H1 (cell line): ENCODE results near the gene DNAJB11. TPM values are rescaled to one million over a fixed set of nuclear protein-coding genes. Genes with fewer than 3 reads are reported as not detected.

Source experiments
- CTCF ChIA-PET: fragments of 300-600 bp; sonication (Branson Sonifier 250); formaldehyde crosslinking; loops from one replicate; lab custom pipeline; 2021; ENCODE audit not compliant: partially characterized antibody; lab: Charles Lee
- POLR2A ChIA-PET: fragments of 300-600 bp; sonication (Branson Sonifier 250); formaldehyde crosslinking; loops from one replicate; lab custom pipeline; 2021; ENCODE audit warnings: inconsistent platforms; ENCODE audit not compliant: partially characterized antibody; lab: Charles Lee
- DNase-seq, 2 experiments: peaks; one replicate each; pipeline versions ENCODE4 v3.0.0 to v3.0.0-alpha.2; 2010 to 2022; ENCODE audit warnings: low spot score in 2 of 2, low read depth in 1 of 2, mixed read lengths in 1 of 2
- FAIRE-seq: peaks from 2 replicates; lab custom pipeline; 2011; peaks lifted over from hg19 to GRCh38; lab: Jason Lieb, UNC
- H2AFZ ChIP-seq: 2 replicates; pipeline ENCODE4 v1.8.1; 2012; ENCODE audit warnings: low read length, inconsistent platforms
- H2AK5ac ChIP-seq: 2 replicates; pipeline ENCODE4 v1.6.1; 2013; ENCODE audit warnings: low read depth, low read length
- H2BK120ac ChIP-seq: replicated peaks from 2 replicates; pipeline ENCODE3; 2013; ENCODE audit warnings: low read depth, low read length, inconsistent platforms
- H2BK12ac ChIP-seq: 2 replicates; pipeline ENCODE4 v1.6.1; 2013; ENCODE audit warnings: low read depth, low read length
- H2BK15ac ChIP-seq: 2 replicates; pipeline ENCODE4 v1.6.1; 2013; ENCODE audit warnings: low read length
- H2BK20ac ChIP-seq: 2 replicates; pipeline ENCODE4 v1.6.1; 2013; ENCODE audit warnings: low read length
- H2BK5ac ChIP-seq: 2 replicates; pipeline ENCODE4 v1.6.1; 2013; ENCODE audit warnings: low read depth, low read length
- H3K14ac ChIP-seq: 2 replicates; pipeline ENCODE4 v1.6.1; 2013; ENCODE audit warnings: inconsistent platforms; ENCODE audit not compliant: insufficient read length
- H3K18ac ChIP-seq: 2 replicates; pipeline ENCODE4 v1.6.1; 2013; ENCODE audit warnings: low read length; ENCODE audit errors: extremely low read depth
- H3K23ac ChIP-seq: 2 replicates; pipeline ENCODE4 v1.6.1; 2013; ENCODE audit warnings: inconsistent platforms; ENCODE audit not compliant: insufficient read length
- H3K23me2 ChIP-seq: 2 replicates; pipeline ENCODE4 v1.6.1; 2013; ENCODE audit warnings: low read depth, low read length
- H3K27ac ChIP-seq: 2 replicates; pipeline ENCODE4 v1.6.1; 2011; ENCODE audit warnings: low read depth, low read length, inconsistent platforms
- H3K27me3 ChIP-seq, 4 experiments: replicated peaks in 1 of 4; 1 replicate in 1 of 4; 2 replicates in 3 of 4; pipeline versions ENCODE4 v1.6.1 to v1.8.1; 2011 to 2013; ENCODE audit warnings: low read length in 3 of 4, mild to moderate bottlenecking in 3 of 4, inconsistent platforms in 2 of 4, mixed read lengths in 2 of 4, moderate library complexity in 1 of 4; ENCODE audit not compliant: control insufficient read depth in 3 of 4, insufficient read depth in 3 of 4; ENCODE audit errors: extremely low read depth in 1 of 4
- H3K36me3 ChIP-seq, 4 experiments: 2 replicates each; pipeline versions ENCODE4 v1.6.1 to v1.8.1; 2011 to 2013; ENCODE audit warnings: mild to moderate bottlenecking in 4 of 4, low read length in 3 of 4, moderate library complexity in 2 of 4, control low read depth in 1 of 4, inconsistent platforms in 1 of 4; ENCODE audit not compliant: insufficient read depth in 4 of 4, control insufficient read depth in 2 of 4
- H3K4ac ChIP-seq: replicated peaks from 2 replicates; pipeline ENCODE3; 2013; ENCODE audit warnings: low read length, low read depth, mixed read lengths, inconsistent platforms; ENCODE audit not compliant: insufficient read length
- H3K4me1 ChIP-seq, 4 experiments: replicated peaks in 1 of 4; 1 replicate in 1 of 4; 2 replicates in 3 of 4; pipeline versions ENCODE4 v1.6.1 to v1.8.1; 2011 to 2013; ENCODE audit warnings: low read length in 3 of 4, inconsistent platforms in 2 of 4, mixed read lengths in 1 of 4; ENCODE audit not compliant: insufficient read depth in 4 of 4, control insufficient read depth in 3 of 4
- H3K4me2 ChIP-seq, 2 experiments: 2 replicates each; pipeline versions ENCODE4 v1.6.1 to v1.8.1; 2011 to 2013; ENCODE audit warnings: low read depth in 2 of 2, low read length in 2 of 2, control low read depth in 1 of 2, inconsistent platforms in 1 of 2, mild to moderate bottlenecking in 1 of 2; ENCODE audit not compliant: insufficient read depth in 1 of 2
- H3K4me3 ChIP-seq, 4 experiments: fragments of 200-600, 300-600 bp in 1 of 4; sonication (generic), shearing (Covaris generic), sonication (Bioruptor Twin) in 1 of 4; 2 replicates each; pipeline versions ENCODE4 v1.5.1 to v1.8.1; 2011 to 2016; ENCODE audit warnings: low read length in 4 of 4, low read depth in 3 of 4, control low read depth in 2 of 4, inconsistent platforms in 2 of 4, mild to moderate bottlenecking in 2 of 4, mixed read lengths in 1 of 4, moderate library complexity in 1 of 4; ENCODE audit not compliant: insufficient read depth in 2 of 4; ENCODE audit errors: extremely low read depth in 1 of 4
- H3K56ac ChIP-seq: replicated peaks from 2 replicates; pipeline ENCODE3; 2013; ENCODE audit warnings: low read depth, mild to moderate bottlenecking, mixed read lengths, low read length, inconsistent platforms; ENCODE audit not compliant: insufficient read length
- H3K79me1 ChIP-seq: 2 replicates; pipeline ENCODE4 v1.6.1; 2013; ENCODE audit warnings: low read depth, low read length, control low read depth
- H3K79me2 ChIP-seq, 2 experiments: 2 replicates each; pipeline versions ENCODE4 v1.6.1 to v1.8.1; 2012 to 2013; ENCODE audit warnings: low read length in 2 of 2, mild to moderate bottlenecking in 2 of 2, inconsistent platforms in 1 of 2; ENCODE audit not compliant: insufficient read depth in 2 of 2, control insufficient read depth in 1 of 2
- H3K9ac ChIP-seq, 4 experiments: replicated peaks in 1 of 4; 1 replicate in 1 of 4; 2 replicates in 3 of 4; pipeline versions ENCODE4 v1.6.1 to v1.8.1; 2011 to 2013; ENCODE audit warnings: low read depth in 3 of 4, low read length in 3 of 4, control low read depth in 2 of 4, mild to moderate bottlenecking in 2 of 4, moderate library complexity in 2 of 4, inconsistent platforms in 1 of 4; ENCODE audit errors: extremely low read depth in 1 of 4
- H3K9me3 ChIP-seq, 2 experiments: 2 replicates each; pipeline versions ENCODE4 v1.6.1 to v1.8.1; 2012 to 2013; ENCODE audit warnings: mild to moderate bottlenecking in 2 of 2, moderate library complexity in 2 of 2, control low read depth in 1 of 2, inconsistent platforms in 1 of 2, low read depth in 1 of 2, low read length in 1 of 2, mixed read lengths in 1 of 2; ENCODE audit not compliant: insufficient read depth in 2 of 2
- H4K20me1 ChIP-seq, 2 experiments: replicated peaks in 1 of 2; 2 replicates each; pipeline versions ENCODE3 to v1.8.1; 2011 to 2013; ENCODE audit warnings: inconsistent platforms in 2 of 2, low read length in 2 of 2, mild to moderate bottlenecking in 1 of 2; ENCODE audit not compliant: insufficient read depth in 2 of 2, control insufficient read depth in 1 of 2
- H4K5ac ChIP-seq: 2 replicates; pipeline ENCODE4 v1.6.1; 2013; ENCODE audit warnings: low read length, low read depth, mixed read lengths, inconsistent platforms; ENCODE audit not compliant: insufficient read length
- H4K8ac ChIP-seq: 2 replicates; pipeline ENCODE4 v1.8.0; 2013; ENCODE audit warnings: mild to moderate bottlenecking, moderate library complexity, low read length, inconsistent platforms; ENCODE audit not compliant: insufficient read depth; ENCODE audit errors: extremely low read depth
- H4K91ac ChIP-seq: replicated peaks from 2 replicates; pipeline ENCODE3; 2013; ENCODE audit warnings: low read length, mixed read lengths, inconsistent platforms; ENCODE audit not compliant: insufficient read length
- GTF2F1 ChIP-seq: IDR thresholded peaks from 2 replicates; pipeline ENCODE4 v1.6.1; 2012; ENCODE audit warnings: low read depth, low read length, improper control_type of control experiment, borderline replicate concordance
- POLR2AphosphoS5 ChIP-seq: IDR thresholded peaks from 2 replicates; pipeline ENCODE4 v1.6.1; 2011; ENCODE audit warnings: low read depth, low read length
- SAP30 ChIP-seq: fragments of 300-600 bp; sonication (generic); IDR thresholded peaks from 2 replicates; pipeline ENCODE4 v1.7.1; 2012; ENCODE audit warnings: low read length, moderate library complexity, mild to moderate bottlenecking, inconsistent platforms; ENCODE audit not compliant: insufficient read depth, insufficient replicate concordance
- WGBS, 2 experiments: shearing (Covaris generic) in 1 of 2; methylation state at CpG; one replicate each; pipeline versions ENCODE4 v1.1.6 to v1.1.7; 2013 to 2015; ENCODE audit warnings: low lambda C conversion rate in 2 of 2, mixed read lengths in 2 of 2, inconsistent platforms in 1 of 2, low coverage in 1 of 2, missing lambda C conversion rate in 1 of 2; ENCODE audit not compliant: insufficient replicate concordance in 2 of 2, insufficient coverage in 1 of 2, insufficient read length in 1 of 2; ENCODE audit errors: extremely low coverage in 1 of 2, missing lambda C conversion rate in 1 of 2; 5-methylcytosine and 5-hydroxymethylcytosine counted together
- polyA plus RNA-seq, 7 experiments: library from polyadenylated mRNA; depleted of rRNA in 3 of 7; stranded (reverse) in 5 of 7; unstranded in 2 of 7; fragments of >200 nt in 5 of 7; fragments of 200-250 nt in 2 of 7; gene quantifications; 1 replicate in 5 of 7; 2 replicates in 1 of 7; 4 replicates in 1 of 7; pipeline versions ENCODE4 v1.2.1 to v1.2.3, GENCODE V29; 2011 to 2013; ENCODE audit warnings: missing spikeins in 2 of 7, mixed read lengths in 2 of 7
- total RNA-seq: library from RNA; stranded (reverse); fragmentation: NEBNext Ultra II Directional; extraction: Animal tissue kit (Norgen Biotek cat#: 25700); gene quantifications from 2 replicates; pipeline ENCODE4 v1.2.1, GENCODE V29; 2021
- TF ChIP-seq, protein P1 (sequence below): IDR thresholded peaks from 2 replicates; pipeline ENCODE4 v1.6.1; 2011; ENCODE audit warnings: low read depth, mild to moderate bottlenecking, low read length; ENCODE audit not compliant: insufficient read depth
- TF ChIP-seq, protein P2 (sequence below): IDR thresholded peaks from 2 replicates; pipeline ENCODE4 v1.6.1; 2011; ENCODE audit warnings: low read length, improper control_type of control experiment

Gene DNAJB11
- total and polyA plus RNA-seq, 2 of the 8 experiments (the other 6 are each of a cell fraction or from before 2014, with no cell fraction given), result 14.6 to 63.9 TPM

DNA sequence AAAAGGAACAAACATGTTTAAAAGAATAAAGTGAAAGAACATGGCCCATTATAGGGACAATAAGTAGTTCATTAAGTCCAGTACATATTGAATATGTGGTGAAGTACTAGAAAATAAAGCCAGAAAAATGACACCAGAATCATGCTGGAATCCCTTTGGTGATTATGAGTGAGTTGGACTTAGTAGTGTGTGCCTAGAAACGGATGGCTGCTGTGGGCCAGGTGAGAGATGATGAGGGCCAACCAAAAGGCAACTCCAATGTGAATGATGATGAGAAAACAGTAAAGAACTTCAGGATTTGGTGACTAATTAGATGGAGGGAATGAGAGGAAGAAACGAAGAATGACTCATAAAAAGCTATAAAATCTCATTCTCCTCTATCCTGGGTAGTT, 29.7 kb upstream of the DNAJB11 start:
- Histone ChIP-seq H2BK5ac (no peak overlapping the region), H3K4me3 (no peak overlapping the region), H3K79me2 (no peaks in the 10 kb centered on the region), H3K23ac (no peak overlapping the region), H3K4me2 (no peak overlapping the region), H4K5ac (no peak overlapping the region), H4K20me1 (no peaks in the 10 kb centered on the region), H3K23me2 (no peaks in the 10 kb centered on the region), H4K8ac (no peak overlapping the region), H3K36me3 (no peaks in the 10 kb centered on the region), H3K9me3 (no peaks in the 10 kb centered on the region), H3K14ac (no peak overlapping the region), H3K79me1 (no peaks in the 10 kb centered on the region), H2BK12ac (no peak overlapping the region)
- CTCF ChIA-PET, result interaction anchor here (0.6 to 11.7 kb wide), 55 partner anchors 8 to 562 kb away, joined by 3 to 146 read pairs (median 5); no protein-coding TSS in a partner anchor
- no peak for DNase-seq
- FAIRE-seq, result no peak
- TF ChIP-seq POLR2AphosphoS5 (no peak), SAP30 (no peak), GTF2F1 (no peak)
- TF ChIP-seq, protein P1, sequence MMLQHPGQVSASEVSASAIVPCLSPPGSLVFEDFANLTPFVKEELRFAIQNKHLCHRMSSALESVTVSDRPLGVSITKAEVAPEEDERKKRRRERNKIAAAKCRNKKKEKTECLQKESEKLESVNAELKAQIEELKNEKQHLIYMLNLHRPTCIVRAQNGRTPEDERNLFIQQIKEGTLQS, result no peak
- TF ChIP-seq, protein P2, sequence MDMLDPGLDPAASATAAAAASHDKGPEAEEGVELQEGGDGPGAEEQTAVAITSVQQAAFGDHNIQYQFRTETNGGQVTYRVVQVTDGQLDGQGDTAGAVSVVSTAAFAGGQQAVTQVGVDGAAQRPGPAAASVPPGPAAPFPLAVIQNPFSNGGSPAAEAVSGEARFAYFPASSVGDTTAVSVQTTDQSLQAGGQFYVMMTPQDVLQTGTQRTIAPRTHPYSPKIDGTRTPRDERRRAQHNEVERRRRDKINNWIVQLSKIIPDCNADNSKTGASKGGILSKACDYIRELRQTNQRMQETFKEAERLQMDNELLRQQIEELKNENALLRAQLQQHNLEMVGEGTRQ, result no peak
- TF ChIP-seq, all 59 proteins: peak for 0
- Histone ChIP-seq H3K27ac (no peak overlapping the region), H3K18ac (no peak overlapping the region), H3K4me1 (no peaks in the 10 kb centered on the region), H2AFZ (no peak overlapping the region), H3K56ac (no peak overlapping the region), H3K27me3 (no peaks in the 10 kb centered on the region), H2BK120ac (no peak overlapping the region), H2AK5ac (no peak overlapping the region), H2BK20ac (no peak overlapping the region), H3K4ac (no peak overlapping the region), H3K9ac (no peak overlapping the region), H2BK15ac (no peak overlapping the region), H4K91ac (no peak overlapping the region)
- 51% methylated on average over 2 of the region's 2 CpGs; no CpG with 5 or more reads in 1 of the 2 experiments for WGBS, 2 experiments
- POLR2A ChIA-PET, result interaction anchor here (0.5 to 1.4 kb wide), 4 partner anchors 22 to 243 kb away, joined by 3 to 7 read pairs (median 4); partner anchors contain the start of genes EIF4A2 and TBCCD1
